HepG2 (cell line): ENCODE measurements around the gene SMYD1. TPM values are rescaled to one million over a fixed set of nuclear protein-coding genes. Genes with fewer than 3 reads are reported as not detected.
A peak's percentile ranks its signal among the peaks of the same experiment; 100 is the strongest.

Source experiments
- AHR ChIP-seq: IDR thresholded peaks from 2 replicates; pipeline ENCODE4 v1.6.1; 2018; ENCODE audit warnings: missing genetic modification reagents, missing compliant biosample characterization
- FOXK1 ChIP-seq: sonication (generic); formaldehyde crosslinking; IDR thresholded peaks from 2 replicates; pipeline ENCODE4 v1.4.0; 2020; ENCODE audit warnings: low read depth, missing genetic modification reagents, borderline replicate concordance
- JARID2 ChIP-seq: sonication (generic); formaldehyde crosslinking; IDR thresholded peaks from 2 replicates; pipeline ENCODE4 v1.8.1; 2023; ENCODE audit warnings: missing genetic modification reagents, inconsistent platforms; ENCODE audit not compliant: insufficient replicate concordance
- SAFB2 ChIP-seq: sonication (generic); formaldehyde crosslinking; IDR thresholded peaks from 2 replicates; pipeline ENCODE4 v1.5.1; 2020; ENCODE audit warnings: missing genetic modification reagents, low read depth, mild to moderate bottlenecking, borderline replicate concordance
- TCF7L2 ChIP-seq: IDR thresholded peaks from 2 replicates; pipeline ENCODE4 v1.6.1; 2011; ENCODE audit warnings: mild to moderate bottlenecking, low read depth, low read length, moderate library complexity
- XBP1 ChIP-seq: sonication (generic); formaldehyde crosslinking; IDR thresholded peaks from 2 replicates; pipeline ENCODE4 v1.5.0; 2020; ENCODE audit warnings: missing genetic modification reagents
- ZBTB7A ChIP-seq: sonication (generic); formaldehyde crosslinking; IDR thresholded peaks from 2 replicates; pipeline ENCODE4 v1.8.0; 2022; ENCODE audit warnings: mild to moderate bottlenecking, missing genetic modification reagents
- ZMAT3 ChIP-seq: sonication (generic); formaldehyde crosslinking; conservative IDR thresholded peaks from 2 replicates; pipeline ENCODE4 v1.7.0; 2021; ENCODE audit warnings: missing genetic modification reagents
- ZNF674 ChIP-seq: sonication (generic); formaldehyde crosslinking; IDR thresholded peaks from 2 replicates; pipeline ENCODE4 v1.5.0; 2020; ENCODE audit warnings: low read depth, mild to moderate bottlenecking, missing genetic modification reagents
- ZNF75D ChIP-seq: sonication (generic); formaldehyde crosslinking; IDR thresholded peaks from 2 replicates; pipeline ENCODE4 v1.8.1; 2023; ENCODE audit warnings: missing genetic modification reagents, mild to moderate bottlenecking, borderline replicate concordance
- ZSCAN25 ChIP-seq: sonication (generic); formaldehyde crosslinking; IDR thresholded peaks from 2 replicates; pipeline ENCODE4 v1.8.0; 2022; ENCODE audit warnings: mild to moderate bottlenecking, missing genetic modification reagents
- polyA plus RNA-seq, 8 experiments: library from polyadenylated mRNA; depleted of rRNA in 3 of 8; stranded (reverse) in 7 of 8; unstranded in 1 of 8; fragments of >200 nt; fragmentation: Illumina TruSeq in 4 of 8; extraction: Trizol in 4 of 8; gene quantifications; 2 replicates each; pipeline versions ENCODE4 v1.2.1 to v1.2.3, GENCODE V29; 2011 to 2016; ENCODE audit warnings: low read depth in 4 of 8, missing spikeins in 1 of 8, mixed read lengths in 1 of 8; ENCODE audit not compliant: insufficient read depth in 1 of 8
- total RNA-seq, 5 experiments: library from RNA; depleted of rRNA; stranded (reverse); fragments of >200 nt; fragmentation: Illumina TruSeq; extraction: Trizol; gene quantifications; 2 replicates each; pipeline ENCODE4 v1.2.3, GENCODE V29; 2016; ENCODE audit warnings: low read depth in 1 of 5
- TF ChIP-seq, protein P1 (sequence below): sonication (generic); formaldehyde crosslinking; IDR thresholded peaks from 2 replicates; pipeline ENCODE4 v1.4.0; 2020; ENCODE audit warnings: mild to moderate bottlenecking, missing genetic modification reagents
- TF ChIP-seq, protein P2 (sequence below): sonication (generic); formaldehyde crosslinking; IDR thresholded peaks from 2 replicates; pipeline ENCODE4 v1.4.0; 2020; ENCODE audit warnings: missing genetic modification reagents, low read depth, mild to moderate bottlenecking, borderline replicate concordance
- TF ChIP-seq, protein P3 (sequence below): sonication (generic); formaldehyde crosslinking; IDR thresholded peaks from 2 replicates; pipeline ENCODE4 v1.4.0; 2020; ENCODE audit warnings: missing genetic modification reagents, mild to moderate bottlenecking, borderline replicate concordance
- TF ChIP-seq, protein P4 (sequence below): sonication (generic); formaldehyde crosslinking; IDR thresholded peaks from 2 replicates; pipeline ENCODE4 v1.9.0; 2021; ENCODE audit warnings: missing genetic modification reagents, borderline replicate concordance
- TF ChIP-seq, protein P5 (sequence below): sonication (generic); formaldehyde crosslinking; IDR thresholded peaks from 2 replicates; pipeline ENCODE4 v1.5.0; 2020; ENCODE audit warnings: missing genetic modification reagents, mild to moderate bottlenecking, borderline replicate concordance

The SMYD1 gene
- total and polyA plus RNA-seq, 2 of the 13 experiments (the other 11 are each of a cell fraction or from before 2014, with no cell fraction given), result not detected

DNA sequence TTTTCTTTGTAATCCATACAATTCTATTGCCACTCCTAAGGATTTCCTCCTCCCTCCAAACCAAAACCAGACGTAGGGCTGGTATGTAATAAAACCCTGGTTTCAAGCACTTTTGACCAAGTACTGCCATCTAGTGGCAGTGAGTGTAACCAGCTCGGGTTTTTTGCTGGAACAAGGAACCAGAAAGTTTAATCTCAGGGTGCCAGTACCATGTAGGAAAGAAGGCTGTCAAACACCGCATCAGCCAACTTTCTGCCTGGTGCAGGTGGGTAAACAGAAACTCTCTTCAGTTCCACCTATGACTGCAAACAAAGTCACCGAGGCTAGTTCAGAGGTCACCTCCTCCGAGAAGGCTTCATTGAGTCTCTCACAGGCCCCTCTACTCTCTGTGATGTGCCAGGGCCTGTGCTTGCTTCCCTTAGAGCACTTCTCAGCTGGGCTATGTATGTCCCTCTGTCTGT, 92.4 kb downstream of the SMYD1 start (continued):
- no peak for TF ChIP-seq ZNF75D
- TF ChIP-seq TCF7L2, result no peak
- no peak for TF ChIP-seq XBP1
- TF ChIP-seq SAFB2, result no peak
- TF ChIP-seq, protein P1, sequence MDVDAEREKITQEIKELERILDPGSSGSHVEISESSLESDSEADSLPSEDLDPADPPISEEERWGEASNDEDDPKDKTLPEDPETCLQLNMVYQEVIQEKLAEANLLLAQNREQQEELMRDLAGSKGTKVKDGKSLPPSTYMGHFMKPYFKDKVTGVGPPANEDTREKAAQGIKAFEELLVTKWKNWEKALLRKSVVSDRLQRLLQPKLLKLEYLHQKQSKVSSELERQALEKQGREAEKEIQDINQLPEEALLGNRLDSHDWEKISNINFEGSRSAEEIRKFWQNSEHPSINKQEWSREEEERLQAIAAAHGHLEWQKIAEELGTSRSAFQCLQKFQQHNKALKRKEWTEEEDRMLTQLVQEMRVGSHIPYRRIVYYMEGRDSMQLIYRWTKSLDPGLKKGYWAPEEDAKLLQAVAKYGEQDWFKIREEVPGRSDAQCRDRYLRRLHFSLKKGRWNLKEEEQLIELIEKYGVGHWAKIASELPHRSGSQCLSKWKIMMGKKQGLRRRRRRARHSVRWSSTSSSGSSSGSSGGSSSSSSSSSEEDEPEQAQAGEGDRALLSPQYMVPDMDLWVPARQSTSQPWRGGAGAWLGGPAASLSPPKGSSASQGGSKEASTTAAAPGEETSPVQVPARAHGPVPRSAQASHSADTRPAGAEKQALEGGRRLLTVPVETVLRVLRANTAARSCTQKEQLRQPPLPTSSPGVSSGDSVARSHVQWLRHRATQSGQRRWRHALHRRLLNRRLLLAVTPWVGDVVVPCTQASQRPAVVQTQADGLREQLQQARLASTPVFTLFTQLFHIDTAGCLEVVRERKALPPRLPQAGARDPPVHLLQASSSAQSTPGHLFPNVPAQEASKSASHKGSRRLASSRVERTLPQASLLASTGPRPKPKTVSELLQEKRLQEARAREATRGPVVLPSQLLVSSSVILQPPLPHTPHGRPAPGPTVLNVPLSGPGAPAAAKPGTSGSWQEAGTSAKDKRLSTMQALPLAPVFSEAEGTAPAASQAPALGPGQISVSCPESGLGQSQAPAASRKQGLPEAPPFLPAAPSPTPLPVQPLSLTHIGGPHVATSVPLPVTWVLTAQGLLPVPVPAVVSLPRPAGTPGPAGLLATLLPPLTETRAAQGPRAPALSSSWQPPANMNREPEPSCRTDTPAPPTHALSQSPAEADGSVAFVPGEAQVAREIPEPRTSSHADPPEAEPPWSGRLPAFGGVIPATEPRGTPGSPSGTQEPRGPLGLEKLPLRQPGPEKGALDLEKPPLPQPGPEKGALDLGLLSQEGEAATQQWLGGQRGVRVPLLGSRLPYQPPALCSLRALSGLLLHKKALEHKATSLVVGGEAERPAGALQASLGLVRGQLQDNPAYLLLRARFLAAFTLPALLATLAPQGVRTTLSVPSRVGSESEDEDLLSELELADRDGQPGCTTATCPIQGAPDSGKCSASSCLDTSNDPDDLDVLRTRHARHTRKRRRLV, result 0 out of 2 replicates have a peak, but pooled peaks have one; percentile 47
- TF ChIP-seq ZMAT3 (CRISPR knock-in tag), result no peak
- TF ChIP-seq, protein P2, sequence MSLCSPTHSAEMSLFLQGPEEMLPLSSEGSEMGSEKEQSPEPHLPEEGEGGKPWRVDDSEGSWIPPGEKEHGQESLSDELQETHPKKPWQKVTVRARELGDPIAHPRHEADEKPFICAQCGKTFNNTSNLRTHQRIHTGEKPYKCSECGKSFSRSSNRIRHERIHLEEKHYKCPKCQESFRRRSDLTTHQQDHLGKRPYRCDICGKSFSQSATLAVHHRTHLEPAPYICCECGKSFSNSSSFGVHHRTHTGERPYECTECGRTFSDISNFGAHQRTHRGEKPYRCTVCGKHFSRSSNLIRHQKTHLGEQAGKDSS (CRISPR knock-in tag), result peak; percentile 9; the same call in 1 of the 2 replicates
- no peak for TF ChIP-seq ZSCAN25
- TF ChIP-seq, protein P3, sequence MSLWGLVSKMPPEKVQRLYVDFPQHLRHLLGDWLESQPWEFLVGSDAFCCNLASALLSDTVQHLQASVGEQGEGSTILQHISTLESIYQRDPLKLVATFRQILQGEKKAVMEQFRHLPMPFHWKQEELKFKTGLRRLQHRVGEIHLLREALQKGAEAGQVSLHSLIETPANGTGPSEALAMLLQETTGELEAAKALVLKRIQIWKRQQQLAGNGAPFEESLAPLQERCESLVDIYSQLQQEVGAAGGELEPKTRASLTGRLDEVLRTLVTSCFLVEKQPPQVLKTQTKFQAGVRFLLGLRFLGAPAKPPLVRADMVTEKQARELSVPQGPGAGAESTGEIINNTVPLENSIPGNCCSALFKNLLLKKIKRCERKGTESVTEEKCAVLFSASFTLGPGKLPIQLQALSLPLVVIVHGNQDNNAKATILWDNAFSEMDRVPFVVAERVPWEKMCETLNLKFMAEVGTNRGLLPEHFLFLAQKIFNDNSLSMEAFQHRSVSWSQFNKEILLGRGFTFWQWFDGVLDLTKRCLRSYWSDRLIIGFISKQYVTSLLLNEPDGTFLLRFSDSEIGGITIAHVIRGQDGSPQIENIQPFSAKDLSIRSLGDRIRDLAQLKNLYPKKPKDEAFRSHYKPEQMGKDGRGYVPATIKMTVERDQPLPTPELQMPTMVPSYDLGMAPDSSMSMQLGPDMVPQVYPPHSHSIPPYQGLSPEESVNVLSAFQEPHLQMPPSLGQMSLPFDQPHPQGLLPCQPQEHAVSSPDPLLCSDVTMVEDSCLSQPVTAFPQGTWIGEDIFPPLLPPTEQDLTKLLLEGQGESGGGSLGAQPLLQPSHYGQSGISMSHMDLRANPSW (CRISPR knock-in tag), result no peak
- no peak for TF ChIP-seq ZBTB7A (CRISPR knock-in tag)
- TF ChIP-seq, protein P4, sequence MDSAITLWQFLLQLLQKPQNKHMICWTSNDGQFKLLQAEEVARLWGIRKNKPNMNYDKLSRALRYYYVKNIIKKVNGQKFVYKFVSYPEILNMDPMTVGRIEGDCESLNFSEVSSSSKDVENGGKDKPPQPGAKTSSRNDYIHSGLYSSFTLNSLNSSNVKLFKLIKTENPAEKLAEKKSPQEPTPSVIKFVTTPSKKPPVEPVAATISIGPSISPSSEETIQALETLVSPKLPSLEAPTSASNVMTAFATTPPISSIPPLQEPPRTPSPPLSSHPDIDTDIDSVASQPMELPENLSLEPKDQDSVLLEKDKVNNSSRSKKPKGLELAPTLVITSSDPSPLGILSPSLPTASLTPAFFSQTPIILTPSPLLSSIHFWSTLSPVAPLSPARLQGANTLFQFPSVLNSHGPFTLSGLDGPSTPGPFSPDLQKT, result no peak
- no peak for TF ChIP-seq ZNF674 (CRISPR knock-in tag)
- no peak for TF ChIP-seq JARID2 (CRISPR knock-in tag)
- peak; percentile 60; the same call in 1 of the 2 replicates for TF ChIP-seq FOXK1 (CRISPR knock-in tag)
- TF ChIP-seq, protein P5, sequence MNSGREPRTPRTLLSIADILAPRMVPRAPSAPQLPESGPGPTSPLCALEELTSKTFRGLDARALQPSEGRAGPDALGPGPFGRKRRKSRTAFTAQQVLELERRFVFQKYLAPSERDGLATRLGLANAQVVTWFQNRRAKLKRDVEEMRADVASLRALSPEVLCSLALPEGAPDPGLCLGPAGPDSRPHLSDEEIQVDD (CRISPR knock-in tag), result no peak
- TF ChIP-seq AHR (CRISPR knock-in tag), result no peak
